ENCODE data around the gene HACD3.
"Not testable (repeated sequence)": the region's sequence is repeated elsewhere in the genome, so short reads cannot be mapped to it uniquely, and the experiment has no call there.

The HACD3 gene

GRCh38 chr15:65530318-65531111 is at the start of gene HACD3:
Gene HACD3 (plus strand): TSS chr15:65530463. CDS start chr15:65530632, 169 bp downstream.
- DNase-seq: peak; percentile 68

DNA sequence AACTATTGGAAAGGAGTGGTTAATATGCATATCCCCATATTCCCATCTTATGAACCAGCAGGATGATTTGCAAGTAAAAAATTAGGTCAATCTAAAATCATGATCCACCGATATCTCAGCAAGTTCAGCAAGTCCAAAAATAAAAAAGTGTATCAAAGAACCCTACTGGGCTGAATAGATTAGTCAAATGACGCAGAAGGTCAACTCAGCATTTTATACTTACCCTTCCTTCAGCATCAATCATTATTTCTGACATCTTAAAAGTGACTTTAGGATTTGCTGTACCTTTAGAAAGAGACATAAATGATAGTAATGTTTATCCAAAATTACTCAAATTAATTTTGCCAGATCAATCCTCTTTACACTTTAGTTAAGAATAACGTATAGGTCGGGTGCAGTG is 45.4 kb upstream of the HACD3 start:
- no peak for DNase-seq

DNA sequence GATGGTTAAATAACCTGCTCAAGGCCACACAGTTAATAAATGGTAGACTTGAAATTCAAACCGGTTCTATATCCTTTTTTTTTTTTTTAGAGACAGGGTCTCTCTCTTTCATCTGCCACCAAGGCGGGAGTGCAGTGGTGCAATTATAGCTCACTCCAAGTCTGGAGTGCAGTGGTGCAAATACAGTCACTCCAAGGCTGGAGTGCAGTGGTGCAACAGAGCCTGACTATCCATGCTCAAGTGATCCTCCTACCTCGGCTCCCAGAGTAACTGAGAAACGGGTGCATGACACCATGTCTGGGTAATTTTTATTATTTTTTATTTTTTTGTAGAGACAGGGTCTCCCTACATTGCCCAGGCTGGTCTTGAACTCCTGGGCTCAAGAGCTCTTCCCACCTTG is 36.2 kb upstream of the HACD3 start:
- DNase-seq: no peak

DNA sequence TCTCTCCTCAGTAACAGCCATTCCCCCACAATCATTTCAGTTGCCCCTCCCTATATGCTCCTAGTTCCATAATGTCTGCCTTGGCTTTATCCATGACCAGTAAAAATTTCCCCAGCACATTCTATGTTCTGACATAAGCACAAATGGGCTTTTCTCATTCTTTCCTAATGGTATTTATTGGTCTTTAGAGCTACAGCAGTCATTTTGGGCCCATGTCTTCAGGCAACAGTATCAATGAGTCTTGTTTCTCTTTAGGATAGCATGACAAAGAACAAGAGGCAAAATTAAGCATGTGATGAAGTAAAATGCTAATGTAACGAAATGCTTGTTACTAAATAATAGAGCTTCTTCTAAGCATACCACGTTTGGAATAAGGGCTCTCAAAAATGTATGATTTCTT is 20.9 kb upstream of the HACD3 start:
- DNase-seq: no peak

DNA sequence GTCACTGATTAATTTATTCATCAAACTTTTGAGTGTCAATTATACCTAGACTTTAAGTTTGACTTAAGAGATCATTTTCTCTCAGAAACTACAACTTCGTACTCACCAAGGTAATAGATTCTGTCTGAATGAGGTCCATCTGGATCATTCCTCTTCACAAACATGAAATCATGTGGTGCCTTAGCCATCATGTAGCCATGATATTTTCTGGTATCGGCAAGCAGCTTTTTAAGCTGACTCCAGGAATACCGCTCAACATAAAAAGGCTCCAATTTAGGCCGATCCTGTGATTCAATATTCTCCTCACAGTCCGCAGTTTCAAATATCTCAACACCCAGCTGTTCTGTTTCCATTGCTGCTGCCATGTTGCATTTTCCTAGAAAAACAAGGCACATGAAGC is 18.1 kb upstream of the HACD3 start:
- no peak for DNase-seq

- no peak for DNase-seq
Measured at GRCh38 chr15:65512807-65513416, 17.4 kb upstream of the HACD3 start.

GRCh38 chr15:65516997-65517865 is 13.0 kb upstream of the HACD3 start, which contains the start of gene DPP8:
Gene DPP8 (minus strand): TSS chr15:65517689. CDS start chr15:65512553, 5,136 bp downstream.
- peak; percentile 94 for DNase-seq

- DNase-seq: no peak
Measured at GRCh38 chr15:65517866-65518207, 12.4 kb upstream of the HACD3 start.

DNA sequence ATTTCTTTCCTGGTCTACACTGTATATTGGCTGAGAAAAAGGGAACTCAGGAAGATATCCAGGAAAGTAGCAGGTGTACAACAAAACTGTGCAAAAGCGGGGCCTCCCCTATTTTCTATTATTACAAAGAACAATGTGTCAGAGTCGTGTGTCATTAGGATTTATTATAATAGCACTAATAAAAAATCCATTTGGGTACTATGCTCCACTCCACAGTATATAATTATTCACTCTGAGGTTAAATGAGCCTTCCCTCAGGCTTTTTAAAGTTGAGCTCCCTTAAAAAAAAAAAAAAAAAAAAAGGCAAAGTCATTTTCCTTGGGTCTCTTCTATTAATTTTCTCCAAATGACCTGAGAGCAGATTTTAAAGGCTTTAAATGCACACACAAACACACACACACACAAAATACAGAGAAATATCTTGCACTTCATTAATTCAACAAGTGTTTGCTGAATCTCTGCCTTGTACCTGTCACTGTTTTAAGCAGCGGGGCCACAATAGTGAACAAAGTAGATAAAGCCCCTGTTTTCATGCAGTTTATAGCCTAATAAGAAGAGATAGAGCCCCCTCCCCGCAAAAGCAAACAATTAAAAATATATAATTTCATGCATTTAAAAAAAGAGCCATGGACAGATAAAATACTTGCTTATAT is 11.5 kb upstream of the HACD3 start:
- no peak for DNase-seq

GRCh38 chr15:65521350-65521749 is 8.9 kb upstream of the HACD3 start:
- DNase-seq: no peak

- DNase-seq: no peak
Measured at GRCh38 chr15:65524226-65524625, 6.0 kb upstream of the HACD3 start.

DNA sequence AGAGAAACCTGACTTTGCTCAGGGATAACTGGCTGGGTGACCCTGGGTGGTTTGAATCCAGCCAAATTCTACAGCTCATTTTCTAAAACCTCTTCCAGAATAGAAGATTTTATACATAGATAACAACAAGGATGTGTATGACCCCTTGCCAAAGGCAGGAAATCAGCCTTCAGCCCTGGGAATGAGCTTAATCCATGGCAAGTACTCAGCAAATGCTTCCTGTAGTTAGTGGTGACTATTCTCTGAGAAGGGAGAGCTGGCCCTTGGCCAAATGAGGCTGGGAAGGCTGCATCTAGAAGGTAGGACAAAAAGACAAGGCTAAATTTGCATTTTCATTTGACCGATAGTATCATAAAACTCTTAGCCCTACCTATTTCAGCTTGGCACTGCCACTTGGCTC is 4.6 kb upstream of the HACD3 start:
- peak; percentile 36 for DNase-seq

DNA sequence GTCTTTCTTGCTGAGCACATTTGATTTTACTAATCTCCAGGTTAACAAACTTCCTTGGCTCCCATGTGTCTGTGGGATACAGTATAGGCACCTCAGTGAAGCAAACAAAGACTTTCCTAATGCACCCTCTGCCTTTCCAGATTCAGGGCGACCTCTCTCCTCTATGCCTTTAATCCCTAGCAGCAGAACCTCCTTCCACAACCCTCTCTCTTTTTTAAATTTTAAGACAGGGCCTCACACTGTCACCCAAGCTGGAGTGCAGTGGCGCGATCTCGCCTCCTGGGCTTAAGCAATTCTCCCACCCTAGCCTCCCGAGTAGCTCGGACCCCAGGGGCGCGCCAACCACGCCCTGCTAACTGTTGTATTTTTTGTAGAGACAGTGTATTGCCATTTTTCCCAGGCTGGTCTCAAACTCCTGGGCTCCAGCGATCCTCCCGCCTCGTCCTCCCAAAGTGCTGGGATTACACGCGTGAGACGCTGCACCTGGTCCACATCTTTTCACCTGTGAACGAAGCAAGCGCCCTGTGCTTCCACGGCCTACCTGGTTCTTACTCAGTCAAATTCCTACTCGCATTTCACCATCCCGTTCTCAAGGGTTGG is 1.7 kb upstream of the HACD3 start:
- no peak for DNase-seq

- DNase-seq: no peak
Measured at GRCh38 chr15:65529762-65530317, 423 bp upstream of the HACD3 start.

- peak; percentile 67 for DNase-seq
Measured at GRCh38 chr15:65532738-65533051, 2.4 kb downstream of the HACD3 start.

- DNase-seq: no peak
Measured at GRCh38 chr15:65533057-65533756, 2.9 kb downstream of the HACD3 start.

- DNase-seq: peak; percentile 20
Measured at GRCh38 chr15:65535192-65535591, 4.9 kb downstream of the HACD3 start.

GRCh38 chr15:65540314-65540713 is 10.1 kb downstream of the HACD3 start:
- DNase-seq: no peak

GRCh38 chr15:65541231-65541820 is 11.1 kb downstream of the HACD3 start:
- no peak for DNase-seq

DNA sequence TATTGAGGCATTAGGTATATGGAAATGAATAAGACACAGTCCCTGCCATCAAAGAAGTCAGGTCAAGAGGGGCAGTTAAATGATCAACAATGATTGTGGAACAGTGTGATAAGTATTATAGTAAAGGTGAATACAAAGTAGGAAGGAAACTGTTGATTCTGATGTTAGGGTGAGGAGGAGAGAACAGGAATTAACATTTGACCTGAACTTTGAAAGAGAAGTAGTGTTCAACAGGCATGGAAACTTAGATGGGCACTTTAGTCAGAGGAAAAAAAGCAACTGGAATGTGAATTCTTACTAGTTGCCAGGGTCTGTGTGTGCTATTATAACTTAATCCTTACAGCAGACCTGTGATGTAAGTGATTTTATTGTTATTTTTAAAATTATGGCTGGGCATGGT is 17.6 kb downstream of the HACD3 start:
- DNase-seq: no peak

- not testable (repeated sequence) for DNase-seq
Measured at GRCh38 chr15:65549288-65549687, 19.0 kb downstream of the HACD3 start.

All from HCEC 1CT (cell line).